PFSK-1 (cell line): ENCODE results near the gene PEMT.

Source experiments
- POLR2AphosphoS5 ChIP-seq: IDR thresholded peaks from 2 replicates; pipeline ENCODE4 v1.6.1; 2012; ENCODE audit warnings: low read depth, mild to moderate bottlenecking, control low read depth, low read length, moderate library complexity
- SIN3A ChIP-seq: IDR thresholded peaks from 2 replicates; pipeline ENCODE4 v1.6.1; 2012; ENCODE audit warnings: mild to moderate bottlenecking, low read length, moderate library complexity, borderline replicate concordance; ENCODE audit not compliant: insufficient read depth
- TAF1 ChIP-seq: IDR thresholded peaks from 2 replicates; pipeline ENCODE4 v1.6.1; 2012; ENCODE audit warnings: low read length, control low read depth, borderline replicate concordance; ENCODE audit not compliant: insufficient read depth
- TF ChIP-seq, protein P1 (sequence below), 2 experiments: IDR thresholded peaks; 2 replicates each; pipeline versions ENCODE4 v1.6.1 to v1.8.0; 2011 to 2012; ENCODE audit warnings: low read depth in 2 of 2, low read length in 2 of 2, control low read depth in 1 of 2, inconsistent platforms in 1 of 2, mild to moderate bottlenecking in 1 of 2, moderate library complexity in 1 of 2; ENCODE audit not compliant: insufficient read depth in 1 of 2

DNA sequence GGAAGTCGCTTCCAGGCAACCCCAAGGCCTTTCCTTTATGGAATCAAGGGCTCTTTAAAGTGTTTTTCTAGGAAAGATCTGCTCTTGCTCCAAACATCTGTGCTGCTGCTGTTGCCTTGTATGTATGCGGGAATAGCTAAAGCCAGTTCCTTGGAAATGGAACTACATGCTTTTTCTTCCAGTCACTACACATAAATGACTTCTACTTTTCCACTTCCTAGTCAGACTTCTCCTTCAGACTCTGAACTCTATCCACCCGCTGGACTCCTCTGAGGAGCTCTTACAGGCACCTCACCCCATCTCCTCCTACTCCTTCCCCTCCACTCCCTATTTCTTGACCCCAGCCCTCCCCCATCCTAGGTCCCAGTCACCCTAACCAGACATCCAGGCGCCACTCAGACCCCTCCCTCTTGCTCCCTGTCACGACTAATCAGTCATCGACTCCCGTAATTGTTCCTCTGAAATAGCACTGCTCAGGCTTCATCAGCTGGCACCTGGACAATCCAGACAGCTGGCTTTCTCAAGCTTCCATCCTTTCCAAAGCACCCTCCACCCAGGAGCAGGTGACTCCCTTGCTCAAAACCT lies 15.0 kb upstream of the PEMT start:
- TF ChIP-seq SIN3A (no peak), POLR2AphosphoS5 (no peak), TAF1 (no peak)
- TF ChIP-seq, protein P1, sequence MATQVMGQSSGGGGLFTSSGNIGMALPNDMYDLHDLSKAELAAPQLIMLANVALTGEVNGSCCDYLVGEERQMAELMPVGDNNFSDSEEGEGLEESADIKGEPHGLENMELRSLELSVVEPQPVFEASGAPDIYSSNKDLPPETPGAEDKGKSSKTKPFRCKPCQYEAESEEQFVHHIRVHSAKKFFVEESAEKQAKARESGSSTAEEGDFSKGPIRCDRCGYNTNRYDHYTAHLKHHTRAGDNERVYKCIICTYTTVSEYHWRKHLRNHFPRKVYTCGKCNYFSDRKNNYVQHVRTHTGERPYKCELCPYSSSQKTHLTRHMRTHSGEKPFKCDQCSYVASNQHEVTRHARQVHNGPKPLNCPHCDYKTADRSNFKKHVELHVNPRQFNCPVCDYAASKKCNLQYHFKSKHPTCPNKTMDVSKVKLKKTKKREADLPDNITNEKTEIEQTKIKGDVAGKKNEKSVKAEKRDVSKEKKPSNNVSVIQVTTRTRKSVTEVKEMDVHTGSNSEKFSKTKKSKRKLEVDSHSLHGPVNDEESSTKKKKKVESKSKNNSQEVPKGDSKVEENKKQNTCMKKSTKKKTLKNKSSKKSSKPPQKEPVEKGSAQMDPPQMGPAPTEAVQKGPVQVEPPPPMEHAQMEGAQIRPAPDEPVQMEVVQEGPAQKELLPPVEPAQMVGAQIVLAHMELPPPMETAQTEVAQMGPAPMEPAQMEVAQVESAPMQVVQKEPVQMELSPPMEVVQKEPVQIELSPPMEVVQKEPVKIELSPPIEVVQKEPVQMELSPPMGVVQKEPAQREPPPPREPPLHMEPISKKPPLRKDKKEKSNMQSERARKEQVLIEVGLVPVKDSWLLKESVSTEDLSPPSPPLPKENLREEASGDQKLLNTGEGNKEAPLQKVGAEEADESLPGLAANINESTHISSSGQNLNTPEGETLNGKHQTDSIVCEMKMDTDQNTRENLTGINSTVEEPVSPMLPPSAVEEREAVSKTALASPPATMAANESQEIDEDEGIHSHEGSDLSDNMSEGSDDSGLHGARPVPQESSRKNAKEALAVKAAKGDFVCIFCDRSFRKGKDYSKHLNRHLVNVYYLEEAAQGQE (IDR thresholded peaks at IDR 0.05; ENCODE audit: insufficient read depth in 1 of 2, low read depth in 2 of 2, low read length in 2 of 2), result no peak
